Astrocyte (in vitro differentiated cells and primary cell): Measurements from ENCODE around the gene ERBIN. TPM values are rescaled to one million over a fixed set of nuclear protein-coding genes. Genes with fewer than 3 reads are reported as not detected.

Source experiments
- DNase-seq: peaks from one replicate; pipeline ENCODE4 v3.0.0-alpha.2; 2010; ENCODE audit warnings: low read depth
- FAIRE-seq: peaks from 2 replicates; lab custom pipeline; 2011; peaks lifted over from hg19 to GRCh38; lab: Jason Lieb, UNC
- H2AFZ ChIP-seq: 2 replicates; pipeline ENCODE4 v1.6.0; 2012; ENCODE audit warnings: low read depth, low read length, inconsistent platforms
- H3K27ac ChIP-seq: 2 replicates; pipeline ENCODE4 v1.5.1; 2011; ENCODE audit warnings: low read depth, low read length, inconsistent platforms
- H3K27me3 ChIP-seq: 2 replicates; pipeline ENCODE4 v1.6.0; 2011; ENCODE audit warnings: low read length, inconsistent platforms; ENCODE audit not compliant: insufficient read depth
- H3K36me3 ChIP-seq: 2 replicates; pipeline ENCODE4 v1.5.1; 2011; ENCODE audit warnings: low read length, inconsistent platforms; ENCODE audit not compliant: insufficient read depth
- H3K4me1 ChIP-seq: 2 replicates; pipeline ENCODE4 v1.5.1; 2011; ENCODE audit warnings: low read length, inconsistent platforms; ENCODE audit not compliant: insufficient read depth
- H3K4me2 ChIP-seq: 2 replicates; pipeline ENCODE4 v1.6.0; 2012; ENCODE audit warnings: low read length, inconsistent platforms
- H3K4me3 ChIP-seq: 2 replicates; pipeline ENCODE4 v1.5.1; 2011; ENCODE audit warnings: low read depth, mild to moderate bottlenecking, low read length, inconsistent platforms; ENCODE audit not compliant: insufficient read depth
- H3K79me2 ChIP-seq: 2 replicates; pipeline ENCODE4 v1.6.0; 2012; ENCODE audit warnings: mild to moderate bottlenecking, low read length, inconsistent platforms; ENCODE audit not compliant: insufficient read depth
- H3K9ac ChIP-seq: 2 replicates; pipeline ENCODE4 v1.6.0; 2012; ENCODE audit warnings: mild to moderate bottlenecking, low read length, inconsistent platforms
- H3K9me3 ChIP-seq: 2 replicates; pipeline ENCODE4 v1.5.1; 2012; ENCODE audit warnings: low read depth, mild to moderate bottlenecking, low read length, inconsistent platforms; ENCODE audit not compliant: insufficient read depth
- H4K20me1 ChIP-seq: 2 replicates; pipeline ENCODE4 v1.6.0; 2012; ENCODE audit warnings: low read length, inconsistent platforms; ENCODE audit not compliant: insufficient read depth
- H3K27ac Mint-ChIP-seq: one replicate; pipeline ENCODE4 v1.8.0; 2021; ENCODE audit warnings: mild to moderate bottlenecking, mixed read lengths; ENCODE audit not compliant: unreplicated experiment
- H3K27me3 Mint-ChIP-seq: one replicate; pipeline ENCODE4 v1.8.0; 2021; ENCODE audit warnings: low read depth, mixed read lengths; ENCODE audit not compliant: unreplicated experiment
- H3K36me3 Mint-ChIP-seq: one replicate; pipeline ENCODE4 v1.8.0; 2021; ENCODE audit warnings: low read depth, mixed read lengths; ENCODE audit not compliant: unreplicated experiment
- H3K4me1 Mint-ChIP-seq: one replicate; pipeline ENCODE4 v1.8.0; 2021; ENCODE audit warnings: low read depth, mixed read lengths; ENCODE audit not compliant: unreplicated experiment
- H3K4me3 Mint-ChIP-seq: one replicate; pipeline ENCODE4 v1.8.0; 2021; ENCODE audit warnings: mild to moderate bottlenecking, moderate library complexity, mixed read lengths; ENCODE audit not compliant: unreplicated experiment
- H3K9me3 Mint-ChIP-seq: one replicate; pipeline ENCODE4 v1.8.0; 2021; ENCODE audit warnings: mild to moderate bottlenecking, mixed read lengths; ENCODE audit not compliant: unreplicated experiment
- CTCF ChIP-seq: IDR thresholded peaks from 2 replicates; pipeline ENCODE4 v1.5.1; 2011; ENCODE audit warnings: low read depth, mild to moderate bottlenecking, inconsistent platforms, low read length, moderate library complexity; ENCODE audit not compliant: insufficient read depth
- EZH2 ChIP-seq: IDR thresholded peaks from 2 replicates; pipeline ENCODE4 v1.6.1; 2012; ENCODE audit warnings: mild to moderate bottlenecking, low read length, inconsistent platforms; ENCODE audit not compliant: insufficient read depth
- total RNA-seq: library from RNA; stranded (reverse); gene quantifications from 2 replicates; pipeline ENCODE4 v1.2.1, GENCODE V29; 2021

The ERBIN gene
- total RNA-seq, 1 donor from 2014 or later: 83.4 TPM

GRCh38 chr5:65928860-65929259, 2.5 kb downstream of the ERBIN start:
- H3K27me3 Mint-ChIP-seq: no peaks in the 10 kb centered on the region
- FAIRE-seq: no peak
- peaks cover 3% of the 10 kb centered on the region for H3K36me3 Mint-ChIP-seq
- Histone ChIP-seq H3K4me2 (peak overlapping the region; percentile 85), H3K36me3 (no peaks in the 10 kb centered on the region), H3K27ac (peak overlapping the region; percentile 96), H3K79me2 (peaks cover 74% of the 10 kb centered on the region), H3K9ac (peak overlapping the region; percentile 98), H3K4me1 (peaks cover 7% of the 10 kb centered on the region), H3K27me3 (no peaks in the 10 kb centered on the region), H4K20me1 (peaks cover 52% of the 10 kb centered on the region), H2AFZ (no peak overlapping the region), H3K4me3 (peak overlapping the region; percentile 90), H3K9me3 (no peaks in the 10 kb centered on the region)
- no peak for TF ChIP-seq EZH2
- no peak for TF ChIP-seq CTCF
- DNase-seq: no peak
- peaks cover 15% of the 10 kb centered on the region for H3K4me1 Mint-ChIP-seq
- peak overlapping the region; percentile 99 for H3K4me3 Mint-ChIP-seq
- no peaks in the 10 kb centered on the region for H3K9me3 Mint-ChIP-seq
- H3K27ac Mint-ChIP-seq: no peak overlapping the region

- Mint-ChIP-seq H3K9me3 (no peaks in the 10 kb centered on the region), H3K36me3 (peaks cover 6% of the 10 kb centered on the region), H3K4me1 (peaks cover 11% of the 10 kb centered on the region), H3K27me3 (no peaks in the 10 kb centered on the region), H3K27ac (no peak overlapping the region), H3K4me3 (peak overlapping the region; percentile 69)
- Histone ChIP-seq H3K9ac (no peak overlapping the region), H3K27me3 (no peaks in the 10 kb centered on the region), H3K27ac (no peak overlapping the region), H3K79me2 (peaks cover 100% of the 10 kb centered on the region), H3K9me3 (no peaks in the 10 kb centered on the region), H2AFZ (no peak overlapping the region), H3K36me3 (no peaks in the 10 kb centered on the region), H3K4me3 (no peak overlapping the region), H3K4me1 (no peaks in the 10 kb centered on the region), H4K20me1 (peaks cover 85% of the 10 kb centered on the region), H3K4me2 (no peak overlapping the region)
- DNase-seq (no peak), FAIRE-seq (no peak)
- TF ChIP-seq CTCF (no peak), EZH2 (no peak)
Measured at GRCh38 chr5:65932676-65933075, 6.3 kb downstream of the ERBIN start.

GRCh38 chr5:65933295-65933694, 6.9 kb downstream of the ERBIN start:
- Mint-ChIP-seq H3K4me3 (peak overlapping the region; percentile 31), H3K27me3 (no peaks in the 10 kb centered on the region), H3K4me1 (peaks cover 12% of the 10 kb centered on the region), H3K36me3 (peaks cover 8% of the 10 kb centered on the region), H3K9me3 (no peaks in the 10 kb centered on the region), H3K27ac (no peak overlapping the region)
- Histone ChIP-seq H2AFZ (no peak overlapping the region), H3K4me2 (no peak overlapping the region), H3K4me3 (no peak overlapping the region), H3K9ac (no peak overlapping the region), H3K27ac (no peak overlapping the region), H4K20me1 (peaks cover 92% of the 10 kb centered on the region), H3K27me3 (no peaks in the 10 kb centered on the region), H3K4me1 (no peaks in the 10 kb centered on the region), H3K36me3 (no peaks in the 10 kb centered on the region), H3K9me3 (no peaks in the 10 kb centered on the region), H3K79me2 (peaks cover 100% of the 10 kb centered on the region)
- DNase-seq (no peak), FAIRE-seq (no peak)
- TF ChIP-seq EZH2 (no peak), CTCF (no peak)
